GM18868 (cell line): ENCODE results near the gene FNDC3B.
"Not testable (repeated sequence)": the region's sequence is repeated elsewhere in the genome, so short reads cannot be mapped to it uniquely, and the experiment has no call there.

Source experiments
- ATAC-seq: cut with Tn5 transposase; IDR thresholded peaks from one replicate; pipeline ENCODE4 v1.9.1; 2021; ENCODE audit warnings: mild to moderate bottlenecking, moderate library complexity; ENCODE audit not compliant: unreplicated experiment

The FNDC3B gene

DNA sequence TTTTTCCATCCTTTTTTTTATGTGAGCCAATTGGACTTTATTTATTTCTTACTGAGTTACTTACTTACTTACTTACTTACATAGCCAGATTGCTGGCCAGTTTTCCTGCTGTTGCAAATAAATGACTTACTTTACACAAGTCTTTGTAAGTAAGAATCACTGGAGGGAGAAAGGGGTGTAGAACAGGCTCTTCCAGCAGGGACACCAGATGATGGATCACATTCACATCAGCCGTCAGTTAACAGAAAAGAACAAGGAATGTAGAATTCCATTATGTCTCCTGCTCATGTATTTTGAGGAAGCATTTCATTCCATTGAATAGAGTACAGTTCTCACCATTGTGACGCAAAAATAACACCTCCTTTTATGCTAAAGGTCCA lies 188.6 kb downstream of the FNDC3B start:
- ATAC-seq: no peak

DNA sequence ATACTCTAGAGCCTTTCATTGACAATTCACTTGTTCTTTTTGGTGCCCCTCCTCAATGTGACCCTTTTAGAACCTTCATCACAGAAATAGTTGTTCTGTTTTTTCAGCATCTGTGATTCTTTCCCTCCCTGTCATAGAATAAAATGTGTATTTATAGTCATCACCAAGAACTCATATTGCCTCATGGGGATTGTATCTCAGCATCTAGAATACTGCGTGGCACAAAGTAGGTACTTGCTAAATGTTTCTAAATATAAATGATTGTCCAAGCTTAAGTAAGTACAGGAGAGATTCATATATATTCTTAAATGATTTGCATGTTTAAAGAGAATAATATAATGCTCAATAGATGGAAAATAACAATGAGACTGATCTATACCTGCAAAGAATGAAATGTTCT lies 190.1 kb downstream of the FNDC3B start:
- ATAC-seq: no peak

DNA sequence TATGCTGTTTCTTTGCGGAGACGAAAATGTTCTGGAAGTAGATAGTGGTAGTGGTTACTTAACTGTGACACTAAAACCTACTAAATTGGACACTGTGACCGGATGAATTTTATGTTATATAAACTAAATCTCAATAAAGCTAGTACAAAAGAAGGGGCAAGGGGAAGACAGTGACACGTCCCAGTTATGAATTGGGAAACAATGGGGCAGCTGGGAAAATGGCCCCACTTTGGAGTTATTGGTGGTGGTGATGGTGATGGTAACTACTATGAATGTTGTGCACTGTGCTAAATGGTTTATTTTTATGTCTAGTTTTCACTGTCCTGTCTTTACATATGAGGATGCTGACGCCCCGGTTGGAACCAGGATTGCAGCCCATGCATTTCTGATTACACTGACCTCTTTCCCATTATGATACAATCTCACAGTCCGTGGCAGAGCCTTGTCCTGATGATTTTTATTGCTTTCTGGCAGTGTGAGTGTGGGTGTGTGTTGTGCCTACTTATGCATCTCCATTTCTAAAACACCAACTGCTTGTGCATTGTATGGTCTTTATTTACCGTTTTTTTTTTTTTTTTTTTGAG lies 192.0 kb downstream of the FNDC3B start:
- ATAC-seq: no peak

DNA sequence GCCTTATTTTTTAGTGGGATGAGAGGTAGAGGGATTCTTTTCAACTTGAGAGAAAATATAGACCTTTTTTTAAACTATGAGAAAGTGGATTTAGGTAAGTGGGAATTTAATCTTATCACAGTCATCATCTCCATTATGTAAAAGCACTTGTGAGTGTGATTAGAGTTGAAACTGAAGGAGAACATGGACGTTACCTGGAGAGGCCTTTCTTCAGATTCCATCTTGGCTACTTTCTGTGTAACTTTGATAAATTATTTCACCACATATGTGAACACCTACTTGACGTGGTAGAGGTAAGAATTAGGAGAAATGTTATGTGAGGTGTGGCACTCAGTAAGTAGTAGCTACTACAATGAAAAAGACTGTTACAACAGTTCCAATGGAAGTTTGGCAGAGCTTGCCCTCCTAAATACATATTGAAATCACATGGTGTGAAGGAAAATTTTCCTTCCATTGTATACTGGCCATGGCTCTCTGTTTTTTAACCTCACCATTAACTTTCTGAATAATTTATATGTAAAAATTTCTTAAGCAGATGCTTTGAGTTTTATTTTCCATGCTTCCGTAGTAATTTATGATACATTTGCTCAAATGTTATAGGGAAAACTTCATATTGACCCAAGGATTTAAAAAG lies 193.3 kb downstream of the FNDC3B start:
- ATAC-seq: no peak

DNA sequence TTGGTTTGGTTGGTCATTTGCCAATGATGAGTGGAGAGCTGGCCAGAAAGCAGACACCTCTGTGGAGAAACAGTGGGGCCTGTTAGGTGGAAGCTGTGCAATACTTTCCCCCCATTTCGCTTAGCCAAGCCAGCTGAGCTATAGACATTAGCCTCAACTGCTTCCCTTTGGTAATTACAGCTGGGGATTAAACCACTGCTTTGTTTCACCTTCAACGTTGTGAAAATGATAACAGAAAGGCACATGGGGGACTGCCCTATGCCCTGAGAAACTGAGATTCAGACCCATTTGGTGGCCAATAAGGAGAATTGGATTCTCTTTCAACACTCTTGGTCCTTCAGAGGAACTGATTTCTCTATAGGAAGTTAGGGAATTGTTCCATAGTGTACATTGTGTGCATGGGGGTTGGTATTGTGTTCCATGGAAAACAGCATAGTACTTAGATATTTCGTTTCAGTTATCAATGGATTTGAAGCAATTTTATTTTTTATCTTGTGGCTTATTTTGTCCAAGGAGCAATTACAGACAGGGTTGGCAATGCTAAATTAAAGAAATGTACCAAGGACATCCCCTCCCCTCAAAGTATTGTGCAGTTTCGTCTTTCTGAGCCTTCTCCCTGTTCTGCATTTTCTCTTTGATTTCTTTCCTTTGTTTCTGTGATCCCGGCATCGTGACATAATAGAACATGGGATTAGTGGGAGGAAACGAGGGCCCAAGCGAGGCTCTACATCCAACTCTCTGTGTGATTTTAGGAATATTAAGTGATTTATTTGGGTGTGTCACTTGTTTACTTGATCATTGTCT lies 194.3 kb downstream of the FNDC3B start:
- no peak for ATAC-seq

DNA sequence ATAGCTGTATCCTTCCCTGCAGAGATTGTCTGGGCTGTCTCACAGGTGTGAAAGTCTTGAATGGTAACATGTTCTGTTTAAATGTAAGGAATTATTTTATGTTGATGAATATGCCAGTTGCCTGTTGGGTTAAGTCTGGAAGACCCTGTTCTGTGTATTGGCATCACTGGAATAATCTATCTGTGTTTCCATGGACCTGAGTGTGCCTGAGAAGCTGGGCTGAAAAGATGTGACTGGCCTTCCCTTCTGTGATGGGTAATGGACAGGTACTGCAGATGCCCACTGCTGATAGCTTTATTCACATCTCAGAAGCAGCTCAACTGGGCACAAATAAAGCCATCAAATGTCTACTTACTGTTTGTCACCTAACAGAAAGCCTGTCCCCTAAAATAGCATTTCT lies 196.3 kb downstream of the FNDC3B start:
- ATAC-seq: no peak

DNA sequence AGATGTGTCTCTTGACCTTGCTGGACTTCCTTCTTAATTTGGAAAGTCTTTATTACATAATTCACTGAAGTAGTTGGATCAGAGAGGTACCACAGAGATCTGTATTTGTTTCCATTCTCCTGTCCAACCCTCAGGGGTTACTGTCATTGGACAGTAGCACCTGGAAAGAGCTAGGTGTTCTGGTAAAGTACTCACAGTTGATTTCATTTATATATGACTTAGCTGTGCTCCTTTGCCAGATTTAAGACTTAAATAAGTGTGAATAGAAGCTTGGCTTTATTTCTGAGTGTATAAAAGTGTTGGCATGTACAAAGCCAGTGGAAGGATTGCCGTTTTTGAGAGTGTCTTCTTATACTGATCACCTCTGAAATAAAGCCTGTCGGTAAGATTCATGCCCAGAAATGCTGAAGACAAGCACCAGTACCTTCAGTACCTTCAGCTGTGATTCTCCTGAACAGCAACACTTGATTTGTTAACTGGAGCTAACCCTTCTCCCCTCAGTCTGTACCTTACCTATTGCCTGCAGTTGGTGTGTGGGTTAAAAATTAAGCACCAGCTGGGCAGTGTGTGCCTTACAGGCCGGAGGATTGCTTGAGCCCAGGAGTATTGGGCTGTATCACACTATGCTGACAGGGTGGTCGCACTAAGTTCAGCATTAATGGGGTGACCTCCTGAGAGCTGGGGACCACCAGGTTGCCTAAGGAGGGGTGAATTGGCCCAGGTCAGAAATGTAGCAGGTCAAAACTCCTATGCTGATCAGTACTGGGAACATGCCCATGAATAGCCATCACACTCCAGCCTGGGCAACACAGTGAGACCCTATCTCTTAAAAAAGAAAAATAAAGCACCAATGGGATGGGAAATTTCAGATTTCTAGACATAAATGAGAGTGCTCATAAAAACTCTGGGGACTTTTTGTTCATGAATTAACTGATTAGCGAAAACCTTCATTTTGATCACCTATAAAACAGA lies 197.7 kb downstream of the FNDC3B start:
- ATAC-seq: no peak

DNA sequence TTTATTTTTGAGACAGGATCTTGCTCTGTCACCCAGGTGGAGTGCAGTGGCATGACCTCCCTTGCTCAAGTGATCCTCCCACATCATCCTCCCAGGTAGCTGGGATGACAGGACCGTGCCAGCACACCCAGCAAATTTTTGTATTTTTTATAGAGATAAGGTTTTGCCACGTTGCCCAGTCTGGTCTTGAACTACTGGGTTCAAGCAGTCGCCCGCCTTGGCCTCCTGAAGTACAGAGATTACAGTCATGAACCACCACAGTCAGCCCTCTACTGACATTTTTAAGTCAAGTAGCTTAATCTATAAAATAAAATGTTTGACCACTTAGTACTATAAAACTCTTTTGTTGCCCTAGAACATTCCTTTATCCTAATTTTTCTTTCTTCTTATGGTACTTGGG lies 198.8 kb downstream of the FNDC3B start:
- ATAC-seq: no peak

DNA sequence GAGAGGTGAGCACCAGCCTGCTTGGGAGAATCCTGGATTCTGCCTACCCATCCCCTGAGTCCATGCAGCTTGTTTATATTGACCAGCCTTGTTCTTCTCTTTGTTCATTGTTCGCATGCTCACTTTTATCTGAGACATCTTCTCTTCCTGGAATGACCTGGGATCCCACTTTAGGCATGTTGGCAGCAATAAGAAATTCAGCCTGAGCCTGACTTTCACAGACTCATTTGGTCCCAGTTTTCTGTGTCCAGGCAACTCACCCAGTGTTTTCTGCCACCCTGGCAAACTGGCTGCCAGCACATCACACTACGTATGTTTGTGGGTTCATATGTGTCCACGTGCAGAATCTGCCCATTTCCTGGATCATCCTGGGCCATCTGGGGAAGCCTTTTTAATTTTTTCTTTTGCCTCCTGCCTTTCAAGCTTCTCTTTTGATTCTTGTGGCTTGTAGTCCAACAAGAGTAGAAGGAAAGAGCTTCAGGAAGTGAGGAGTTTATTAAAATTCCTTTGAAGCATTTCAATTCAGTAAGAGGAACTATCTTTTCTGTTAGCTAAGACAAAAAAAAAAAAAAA lies 199.9 kb downstream of the FNDC3B start:
- no peak for ATAC-seq

DNA sequence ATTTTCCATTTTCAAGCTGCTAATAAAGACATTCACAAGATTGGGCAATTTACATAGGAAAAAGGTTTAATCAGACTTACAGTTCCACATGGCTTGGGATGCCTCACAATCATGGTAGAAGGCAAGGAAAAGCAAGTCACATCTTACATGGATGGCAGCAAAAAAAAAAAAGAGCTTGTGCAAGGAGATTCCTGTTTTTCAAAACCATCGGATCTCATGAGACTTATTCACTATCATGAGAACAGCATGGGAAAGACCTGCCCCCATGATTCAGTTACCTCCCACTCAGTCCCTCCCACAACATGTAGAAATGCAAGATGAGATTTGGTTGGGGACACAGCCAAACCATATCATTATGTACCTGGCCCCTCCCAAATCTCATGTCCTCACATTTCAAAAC lies 202.0 kb downstream of the FNDC3B start:
- no peak for ATAC-seq

DNA sequence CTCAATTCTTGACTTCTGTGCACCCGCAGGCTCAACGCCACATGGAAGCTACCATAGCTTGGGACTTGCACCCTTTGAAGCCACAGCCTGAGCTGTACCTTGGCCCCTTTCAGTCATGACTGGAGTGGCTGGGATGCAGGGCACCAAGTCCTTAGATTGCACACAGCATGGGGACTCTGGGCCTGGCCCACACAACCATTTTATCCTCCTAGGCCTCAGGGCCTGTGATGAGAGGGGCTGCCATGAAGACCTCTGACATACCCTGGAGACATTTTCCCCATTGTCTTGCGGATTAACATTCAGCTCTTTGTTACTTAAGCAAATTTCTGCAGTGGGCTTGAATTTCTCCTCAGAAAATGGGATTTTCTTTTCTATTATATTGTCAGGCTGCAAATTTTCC lies 203.1 kb downstream of the FNDC3B start:
- not testable (repeated sequence) for ATAC-seq

DNA sequence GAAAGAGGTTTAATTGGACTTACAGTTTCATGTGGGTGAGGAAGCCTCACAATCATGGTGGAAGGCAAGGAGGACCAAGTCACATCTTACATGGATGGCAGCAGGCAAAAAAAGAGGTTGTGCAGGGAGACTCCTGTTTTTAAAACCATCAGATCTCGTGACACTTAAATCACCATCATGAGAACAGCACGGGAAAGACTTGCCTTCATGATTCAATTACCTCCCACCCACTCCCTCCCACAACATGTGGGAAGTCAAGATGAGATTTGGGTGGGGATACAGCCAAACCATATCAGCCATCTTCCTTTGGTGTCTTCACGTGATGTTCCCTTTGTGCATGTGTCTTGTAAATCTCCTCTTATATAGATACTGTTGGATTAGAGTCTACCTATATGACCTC lies 204.0 kb downstream of the FNDC3B start:
- not testable (repeated sequence) for ATAC-seq

DNA sequence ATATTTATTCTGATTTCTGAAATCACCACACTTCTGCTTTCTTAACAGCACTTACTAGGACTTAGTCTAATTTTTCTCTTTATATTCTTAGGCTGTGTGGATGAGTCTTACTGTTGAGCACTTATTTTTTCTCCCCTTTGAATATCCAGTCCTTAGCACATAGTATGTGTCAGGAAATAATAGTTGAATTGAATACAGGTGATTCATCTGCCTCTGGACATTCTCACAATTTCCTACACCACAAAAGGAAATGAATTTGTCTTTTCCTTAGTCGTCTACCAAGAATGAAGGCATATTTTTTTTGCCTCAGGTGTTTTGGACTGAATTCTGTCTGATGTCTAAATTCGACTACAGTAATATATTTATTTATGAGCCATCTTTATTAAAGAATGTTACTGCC lies 204.6 kb downstream of the FNDC3B start:
- no peak for ATAC-seq

DNA sequence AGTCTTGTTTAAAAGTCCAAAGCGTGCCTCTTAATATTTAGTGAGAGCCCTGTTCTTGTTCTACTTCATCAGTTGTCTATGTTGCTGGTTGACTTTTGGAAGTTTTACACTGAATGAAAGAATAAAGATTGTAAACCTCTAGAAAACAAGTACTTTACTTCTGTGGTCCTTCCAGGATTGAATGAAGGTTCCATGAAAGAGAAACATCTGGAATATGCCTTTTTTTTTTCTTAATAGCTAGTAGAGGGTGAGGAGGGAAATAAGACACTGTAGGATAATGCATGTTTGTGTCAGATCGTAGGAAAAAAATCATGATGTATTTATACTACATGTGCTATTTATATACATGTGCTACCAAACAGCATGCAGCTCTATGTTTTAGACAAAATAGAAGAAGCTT lies 205.9 kb downstream of the FNDC3B start:
- ATAC-seq: no peak

DNA sequence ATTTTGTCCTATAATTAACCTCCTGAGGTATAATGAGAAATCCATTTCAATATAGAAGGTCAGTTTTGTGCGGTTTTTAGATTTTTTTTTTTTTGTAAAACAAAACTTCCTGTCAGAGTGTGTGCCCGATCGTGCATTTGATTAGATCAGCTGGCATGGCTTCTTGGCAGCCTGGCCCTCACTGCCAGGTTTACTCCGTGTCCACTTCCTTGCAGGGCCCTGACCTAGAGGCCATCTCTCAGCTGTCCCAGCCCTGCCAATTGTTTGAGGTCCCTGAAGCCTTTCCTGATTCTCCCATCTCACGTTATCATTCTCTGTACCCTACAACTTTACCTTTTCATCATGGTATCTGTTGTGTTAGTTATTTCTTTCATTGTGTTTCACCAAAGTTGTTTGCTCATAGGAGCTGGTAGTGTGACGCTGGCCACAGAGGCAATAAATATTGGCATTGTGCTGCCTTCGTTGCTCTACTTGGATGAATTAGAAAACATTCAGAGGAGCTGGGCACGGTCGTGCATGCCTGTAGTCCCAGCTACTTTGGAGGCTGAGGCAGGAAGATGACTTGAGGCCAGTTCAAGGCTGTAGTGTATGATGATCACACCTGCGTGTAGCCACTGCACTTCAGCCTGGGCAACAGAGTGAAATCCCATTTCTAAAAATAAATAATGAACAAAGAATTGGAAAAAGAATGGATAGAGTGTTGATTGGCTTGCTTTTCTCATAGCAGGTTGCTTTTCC lies 206.9 kb downstream of the FNDC3B start:
- ATAC-seq: no peak

DNA sequence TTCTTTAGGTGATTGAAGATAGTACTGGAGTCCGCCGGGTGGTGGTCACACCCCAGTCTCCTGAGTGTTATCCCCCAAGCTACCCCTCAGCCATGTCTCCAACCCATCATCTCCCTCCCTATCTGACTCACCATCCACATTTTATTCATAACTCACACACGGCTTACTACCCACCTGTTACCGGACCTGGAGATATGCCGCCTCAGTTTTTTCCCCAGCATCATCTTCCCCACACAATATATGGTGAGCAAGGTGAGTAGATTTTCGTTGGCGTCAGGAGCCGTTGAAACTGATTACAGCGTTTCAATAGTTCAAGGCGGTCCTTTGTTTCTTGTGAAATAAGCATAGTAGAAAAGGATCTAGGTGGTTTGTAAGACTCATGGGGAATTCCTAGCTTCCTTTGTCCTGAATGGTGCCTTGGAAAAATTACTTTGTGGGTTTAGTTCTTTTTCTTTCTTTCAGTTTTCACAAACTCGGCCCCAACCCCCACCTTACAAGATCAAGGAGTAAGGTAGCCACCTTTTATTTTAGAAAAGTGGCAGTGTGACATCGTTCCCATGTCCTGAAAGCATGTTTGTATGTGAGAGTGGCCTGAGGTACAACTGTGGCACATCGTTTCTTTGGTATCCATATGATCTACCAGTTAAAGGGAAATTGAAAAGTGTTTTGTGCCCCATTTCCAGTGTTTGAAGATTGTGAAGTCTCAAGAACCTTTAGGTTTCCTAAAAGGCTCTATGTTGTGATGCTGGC lies 208.3 kb downstream of the FNDC3B start:
- ATAC-seq: no peak

DNA sequence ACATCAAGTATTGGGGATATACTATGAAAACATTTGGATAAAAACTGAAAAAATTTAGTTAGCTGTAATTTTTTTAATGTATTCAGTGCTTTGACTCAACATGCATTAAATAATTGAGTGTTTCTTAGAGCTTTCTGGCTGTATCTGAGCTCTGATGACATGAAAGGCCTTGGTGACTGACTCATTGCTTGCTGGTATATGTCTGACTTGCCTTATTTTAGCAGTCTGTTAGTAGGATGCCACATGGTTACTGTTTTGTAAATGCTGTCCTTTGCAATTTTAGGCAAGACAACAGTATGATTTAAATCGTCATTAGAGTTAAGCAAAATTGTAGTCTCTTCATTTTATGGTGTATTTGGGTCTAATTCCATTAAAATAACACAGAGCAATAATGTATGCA lies 209.7 kb downstream of the FNDC3B start:
- ATAC-seq: no peak

DNA sequence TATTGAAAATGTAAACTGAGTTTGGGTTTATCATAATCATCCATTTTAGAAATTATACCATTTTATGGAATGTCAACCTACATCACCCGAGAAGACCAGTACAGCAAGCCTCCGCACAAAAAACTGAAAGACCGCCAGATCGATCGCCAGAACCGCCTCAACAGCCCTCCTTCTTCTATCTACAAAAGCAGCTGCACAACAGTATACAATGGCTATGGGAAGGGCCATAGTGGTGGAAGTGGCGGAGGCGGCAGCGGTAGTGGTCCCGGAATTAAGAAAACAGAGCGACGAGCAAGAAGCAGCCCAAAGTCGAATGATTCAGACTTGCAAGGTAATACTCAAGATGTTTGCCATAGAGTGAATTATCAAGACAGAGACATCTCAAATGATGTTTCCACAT lies 211.8 kb downstream of the FNDC3B start:
- no peak for ATAC-seq

DNA sequence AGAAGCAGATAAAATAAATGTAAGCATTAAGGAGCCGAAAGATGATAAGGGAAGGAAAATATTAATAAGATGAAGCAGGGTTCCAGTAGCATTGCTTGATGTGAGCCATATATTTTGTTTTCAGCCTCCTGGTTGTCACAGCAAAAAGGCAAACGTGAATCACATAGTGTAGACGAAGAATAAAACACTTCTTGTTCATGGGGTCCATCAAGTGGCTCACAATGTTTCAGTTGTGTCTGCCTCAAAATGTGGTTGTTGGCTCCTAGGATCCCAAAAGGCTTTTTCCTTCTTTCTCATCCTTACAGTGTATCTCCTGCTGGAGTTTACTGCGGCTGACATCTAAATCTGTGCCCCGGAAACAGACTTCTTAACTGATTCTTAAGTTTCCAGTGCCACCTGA lies 213.8 kb downstream of the FNDC3B start:
- no peak for ATAC-seq
